IMR-90 (cell line): ENCODE results near the gene NUB1. TPM values are rescaled to one million over a fixed set of nuclear protein-coding genes. Genes with fewer than 3 reads are reported as not detected.

Source experiments
- ATAC-seq: fragments of 200-7000 bp; cut with Tn5 transposase; 2 replicates; pipeline ENCODE4 v1.9.1; 2020; ENCODE audit warnings: low read depth, mild to moderate bottlenecking, moderate library complexity
- BruUV-seq: library from RNA; stranded (reverse); fragments of 400-500 nt; replicated peaks from 2 replicates; lab custom pipeline; 2021; lab: Mats Ljungman, UMichigan
- CTCF ChIA-PET: fragments of 300-600 bp; formaldehyde crosslinking; extraction: SDS; loops from one replicate; lab custom pipeline; 2021; ENCODE audit warnings: antibody characterized with exemption; lab: Yijun Ruan, JAX
- POLR2A ChIA-PET: fragments of 300-600 bp; sonication (Branson Sonifier 250); formaldehyde crosslinking; loops from one replicate; lab custom pipeline; 2022; ENCODE audit warnings: antibody characterized with exemption; ENCODE audit not compliant: unreplicated experiment; lab: Charles Lee
- DNase-seq: peaks from one replicate; pipeline ENCODE4 v3.0.0; 2013
- H2AFZ ChIP-seq: replicated peaks from 2 replicates; pipeline ENCODE3; 2013; ENCODE audit warnings: low read length, mild to moderate bottlenecking; ENCODE audit not compliant: poor library complexity
- H2AK5ac ChIP-seq: 2 replicates; pipeline ENCODE4 v1.6.1; 2013; ENCODE audit warnings: low read depth, low read length, inconsistent platforms
- H2AK9ac ChIP-seq: replicated peaks from 2 replicates; pipeline ENCODE3; 2013; ENCODE audit warnings: mild to moderate bottlenecking, low read depth, low read length, moderate library complexity; ENCODE audit not compliant: poor library complexity
- H2BK120ac ChIP-seq: 2 replicates; pipeline ENCODE4 v1.6.1; 2013; ENCODE audit warnings: low read depth, low read length, inconsistent platforms
- H2BK15ac ChIP-seq: 3 replicates; pipeline ENCODE4 v1.6.1; 2013; ENCODE audit warnings: low read depth, low read length, inconsistent platforms
- H2BK20ac ChIP-seq: 2 replicates; pipeline ENCODE4 v1.6.1; 2013; ENCODE audit warnings: low read depth, mild to moderate bottlenecking, inconsistent platforms, low read length, moderate library complexity
- H2BK5ac ChIP-seq: 2 replicates; pipeline ENCODE4 v1.6.1; 2013; ENCODE audit warnings: mild to moderate bottlenecking, low read depth, low read length, inconsistent platforms; ENCODE audit not compliant: poor library complexity, severe bottlenecking
- H3K14ac ChIP-seq: replicated peaks from 2 replicates; pipeline ENCODE4 v1.6.1; 2013; ENCODE audit warnings: low read depth, low read length, inconsistent platforms
- H3K18ac ChIP-seq: 2 replicates; pipeline ENCODE4 v1.6.1; 2013; ENCODE audit warnings: low read depth, low read length, control low read depth
- H3K23ac ChIP-seq: 2 replicates; pipeline ENCODE4 v1.6.1; 2013; ENCODE audit warnings: low read depth, low read length, inconsistent platforms
- H3K27ac ChIP-seq: 2 replicates; pipeline ENCODE4 v1.5.1; 2013; ENCODE audit warnings: mild to moderate bottlenecking, control low read depth, low read length; ENCODE audit not compliant: insufficient read depth
- H3K27me3 ChIP-seq: 2 replicates; pipeline ENCODE4 v1.6.1; 2013; ENCODE audit warnings: low read length; ENCODE audit not compliant: control insufficient read depth, insufficient read depth
- H3K36me3 ChIP-seq: 2 replicates; pipeline ENCODE4 v1.6.1; 2013; ENCODE audit warnings: low read length, mixed read lengths; ENCODE audit not compliant: control insufficient read depth, insufficient read depth
- H3K4ac ChIP-seq: 2 replicates; pipeline ENCODE4 v1.6.1; 2013; ENCODE audit warnings: low read depth, low read length, inconsistent platforms
- H3K4me1 ChIP-seq: 2 replicates; pipeline ENCODE4 v1.6.1; 2013; ENCODE audit warnings: low read length, mixed read lengths; ENCODE audit not compliant: control insufficient read depth, insufficient read depth
- H3K4me2 ChIP-seq: 2 replicates; pipeline ENCODE4 v1.6.1; 2013; ENCODE audit warnings: low read depth, mild to moderate bottlenecking, control low read depth, low read length, moderate library complexity
- H3K4me3 ChIP-seq: 2 replicates; pipeline ENCODE4 v1.5.1; 2013; ENCODE audit warnings: low read depth, mild to moderate bottlenecking, control low read depth, low read length, moderate library complexity; ENCODE audit not compliant: insufficient read depth
- H3K56ac ChIP-seq: 2 replicates; pipeline ENCODE4 v1.6.1; 2013; ENCODE audit warnings: low read length, inconsistent platforms; ENCODE audit not compliant: insufficient read depth; ENCODE audit errors: extremely low read depth
- H3K79me1 ChIP-seq, 2 experiments: 2 replicates each; pipeline ENCODE4 v1.6.1; 2013; ENCODE audit warnings: low read length in 2 of 2, inconsistent platforms in 1 of 2, low read depth in 1 of 2
- H3K9ac ChIP-seq: 2 replicates; pipeline ENCODE4 v1.6.1; 2013; ENCODE audit warnings: low read depth, low read length, control low read depth
- H3K9me1 ChIP-seq: 2 replicates; pipeline ENCODE4 v1.6.1; 2013; ENCODE audit warnings: low read length, inconsistent platforms; ENCODE audit not compliant: insufficient read depth
- H3K9me3 ChIP-seq: 2 replicates; pipeline ENCODE4 v1.6.1; 2013; ENCODE audit warnings: low read length; ENCODE audit not compliant: control insufficient read depth, insufficient read depth
- H4K20me1 ChIP-seq: 2 replicates; pipeline ENCODE4 v1.6.1; 2013; ENCODE audit warnings: low read length, inconsistent platforms; ENCODE audit not compliant: insufficient read depth
- H4K5ac ChIP-seq: 2 replicates; pipeline ENCODE4 v1.6.1; 2013; ENCODE audit warnings: mild to moderate bottlenecking, low read depth, low read length, control low read depth
- H4K8ac ChIP-seq, 2 experiments: 2 replicates each; pipeline ENCODE4 v1.6.1; 2013; ENCODE audit warnings: low read depth in 2 of 2, low read length in 2 of 2, control low read depth in 1 of 2, inconsistent platforms in 1 of 2
- H4K91ac ChIP-seq: 2 replicates; pipeline ENCODE4 v1.6.1; 2013; ENCODE audit warnings: low read depth, low read length, inconsistent platforms; ENCODE audit not compliant: insufficient read depth
- BHLHE40 ChIP-seq: fragments of 150-350 bp; IDR thresholded peaks from 2 replicates; pipeline ENCODE4 v1.6.1; 2016; ENCODE audit warnings: mild to moderate bottlenecking, low read depth, low read length
- CEBPB ChIP-seq: IDR thresholded peaks from 2 replicates; pipeline ENCODE4 v1.6.1; 2012; ENCODE audit warnings: low read depth, low read length, improper control_type of control experiment
- CTCF ChIP-seq: conservative IDR thresholded peaks from 2 replicates; pipeline ENCODE4 v1.5.1; 2012; ENCODE audit warnings: mild to moderate bottlenecking, low read depth, low read length, improper control_type of control experiment
- FOS ChIP-seq: fragments of 150-350 bp; IDR thresholded peaks from 2 replicates; pipeline ENCODE4 v1.6.1; 2016; ENCODE audit warnings: low read depth, low read length
- MAFK ChIP-seq: IDR thresholded peaks from 2 replicates; pipeline ENCODE4 v1.6.1; 2012; ENCODE audit warnings: low read depth, low read length, improper control_type of control experiment
- MAZ ChIP-seq: IDR thresholded peaks from 2 replicates; pipeline ENCODE4 v1.6.1; 2012; ENCODE audit warnings: low read depth, mild to moderate bottlenecking, low read length, improper control_type of control experiment, moderate library complexity, borderline replicate concordance
- MXI1 ChIP-seq: IDR thresholded peaks from 2 replicates; pipeline ENCODE4 v1.6.1; 2012; ENCODE audit warnings: low read depth, mild to moderate bottlenecking, low read length, moderate library complexity, borderline replicate concordance
- NFE2L2 ChIP-seq: fragments of 150-350 bp; IDR thresholded peaks from 2 replicates; pipeline ENCODE4 v1.6.1; 2016; ENCODE audit warnings: low read depth, mild to moderate bottlenecking, low read length
- POLR2A ChIP-seq: IDR thresholded peaks from 2 replicates; pipeline ENCODE4 v1.6.1; 2012; ENCODE audit warnings: mild to moderate bottlenecking, low read depth, low read length
- RFX5 ChIP-seq: IDR thresholded peaks from 2 replicates; pipeline ENCODE4 v1.8.0; 2012; ENCODE audit warnings: low read depth, mild to moderate bottlenecking, low read length, moderate library complexity
- WGBS, 2 experiments: methylation state at CpG; one replicate each; pipeline versions ENCODE4 v1.1.5 to v1.1.7; 2013; ENCODE audit warnings: missing lambda C conversion rate in 2 of 2; ENCODE audit not compliant: insufficient read length in 1 of 2; ENCODE audit errors: extremely low coverage in 2 of 2; 5-methylcytosine and 5-hydroxymethylcytosine counted together
- dilution Hi-C: fragments of 300-500 bp; cut with HindIII; formaldehyde crosslinking; loops from one replicate; pipeline ENCODE4 v1.14.3; 2018; ENCODE audit warnings: low sequenced_read_pairs; ENCODE audit not compliant: unreplicated experiment
- in situ Hi-C: fragments of 300-500 bp; cut with MboI; formaldehyde crosslinking; loops from 3 replicates; pipeline ENCODE4 v1.14.3; 2019; ENCODE audit warnings: low sequenced_read_pairs, inconsistent platforms, mixed read lengths
- intact Hi-C: fragments of 100-400 bp; cut with micrococcal nuclease; formaldehyde crosslinking; loops from 2 replicates; pipeline ENCODE4 v1.10.0; 2022
- polyA plus RNA-seq, 3 experiments: library from polyadenylated mRNA; depleted of rRNA; stranded (reverse); fragments of >200 nt; gene quantifications; 2 replicates each; pipeline ENCODE4 v1.2.3, GENCODE V29; 2012; ENCODE audit warnings: low replicate concordance in 1 of 3
- total RNA-seq: library from RNA; depleted of rRNA; stranded (reverse); fragments of >200 nt; gene quantifications from 2 replicates; pipeline ENCODE4 v1.2.3, GENCODE V29; 2012
- TF ChIP-seq, protein P1 (sequence below): fragments of 150-350 bp; IDR thresholded peaks from 2 replicates; pipeline ENCODE4 v1.6.1; 2017; ENCODE audit warnings: mild to moderate bottlenecking, antibody characterized with exemption, low read length, low read depth

Gene NUB1
- total and polyA plus RNA-seq, 2 of the 4 experiments (the other 2 are of a cell fraction), result 20.1 to 29.7 TPM

- H3K4me3 ChIP-seq, result no peak overlapping the region
- no peak overlapping the region for H3K4ac ChIP-seq
- no peak overlapping the region for H2BK15ac ChIP-seq
- peaks cover 26% of the 10 kb centered on the region for H3K36me3 ChIP-seq
- no peaks in the 10 kb centered on the region for H3K9me1 ChIP-seq
- dilution Hi-C loops (no loop called here), intact Hi-C loops (no loop called here), in situ Hi-C loops (no loop called here)
- no peak overlapping the region for H2AFZ ChIP-seq
- no peak overlapping the region for H4K91ac ChIP-seq
- H3K18ac ChIP-seq, result no peak overlapping the region
- no peak overlapping the region for H4K8ac ChIP-seq
- H4K20me1 ChIP-seq, result no peaks in the 10 kb centered on the region
- no peak overlapping the region for H2AK9ac ChIP-seq
- H3K4me2 ChIP-seq, result no peak overlapping the region
- DNase-seq (no peak), ATAC-seq (no peak)
- no peaks in the 10 kb centered on the region for H3K4me1 ChIP-seq
- H3K27me3 ChIP-seq, result peaks cover 36% of the 10 kb centered on the region
- H3K23ac ChIP-seq, result no peak overlapping the region
- H2AK5ac ChIP-seq, result no peak overlapping the region
- H3K79me1 ChIP-seq, result no peaks in the 10 kb centered on the region
- H2BK5ac ChIP-seq, result no peak overlapping the region
- no peak overlapping the region for H3K14ac ChIP-seq
- H3K56ac ChIP-seq, result no peak overlapping the region
- H3K9ac ChIP-seq, result no peak overlapping the region
- BruUV-seq, result no TSS peak
- peaks cover 6% of the 10 kb centered on the region for H3K9me3 ChIP-seq
- no peak overlapping the region for H2BK20ac ChIP-seq
- CTCF ChIA-PET, result interaction anchor here (0.7 to 1.2 kb wide), 3 partner anchors 8 to 423 kb away, joined by 3 to 4 read pairs (median 4); no protein-coding TSS in a partner anchor
- no peak overlapping the region for H2BK120ac ChIP-seq
- H3K27ac ChIP-seq, result no peak overlapping the region
- no peak overlapping the region for H4K5ac ChIP-seq
- WGBS, 2 experiments, result 98% methylated on average over 10 of the region's 32 CpGs; no CpG with 5 or more reads in 1 of the 2 experiments
- POLR2A ChIA-PET, result interaction anchor here (0.5 kb wide), 1 partner anchor 31 kb away, joined by 5 read pairs; no protein-coding TSS in a partner anchor
- TF ChIP-seq NFE2L2, result no peak
- no peak for TF ChIP-seq CTCF
- no peak for TF ChIP-seq MXI1
- TF ChIP-seq FOS, result no peak
- TF ChIP-seq MAZ, result no peak
- TF ChIP-seq BHLHE40, result no peak
- TF ChIP-seq CEBPB, result no peak
- TF ChIP-seq POLR2A, result no peak
- TF ChIP-seq, protein P1, sequence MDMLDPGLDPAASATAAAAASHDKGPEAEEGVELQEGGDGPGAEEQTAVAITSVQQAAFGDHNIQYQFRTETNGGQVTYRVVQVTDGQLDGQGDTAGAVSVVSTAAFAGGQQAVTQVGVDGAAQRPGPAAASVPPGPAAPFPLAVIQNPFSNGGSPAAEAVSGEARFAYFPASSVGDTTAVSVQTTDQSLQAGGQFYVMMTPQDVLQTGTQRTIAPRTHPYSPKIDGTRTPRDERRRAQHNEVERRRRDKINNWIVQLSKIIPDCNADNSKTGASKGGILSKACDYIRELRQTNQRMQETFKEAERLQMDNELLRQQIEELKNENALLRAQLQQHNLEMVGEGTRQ, result no peak
- no peak for TF ChIP-seq RFX5
- TF ChIP-seq MAFK, result no peak
Measured at GRCh38 chr7:151380199-151381097, 38.8 kb downstream of the NUB1 start.
